Inflammatory macrophage treated with lipopolysaccharide for 4 hours (primary cell): ENCODE data around the gene CMYA5.
"Not testable (repeated sequence)": the region's sequence is repeated elsewhere in the genome, so short reads cannot be mapped to it uniquely, and the experiment has no call there.

Experiments used
- DNase-seq: peaks from one replicate; pipeline ENCODE4 v3.0.0-alpha.2; 2020

CMYA5 gene

GRCh38 chr5:79753877-79754645 is 64.4 kb downstream of the CMYA5 start:
- DNase-seq: no peak

GRCh38 chr5:79754865-79755555 is 65.4 kb downstream of the CMYA5 start:
- DNase-seq: no peak

GRCh38 chr5:79756076-79756475 is 66.4 kb downstream of the CMYA5 start:
- DNase-seq: no peak

- no peak for DNase-seq
Observed at GRCh38 chr5:79759436-79759835, 69.8 kb downstream of the CMYA5 start.

GRCh38 chr5:79759848-79760247 is 70.2 kb downstream of the CMYA5 start:
- no peak for DNase-seq

GRCh38 chr5:79762929-79763328 is 73.3 kb downstream of the CMYA5 start:
- DNase-seq: no peak

GRCh38 chr5:79764147-79764546 is 74.5 kb downstream of the CMYA5 start:
- DNase-seq: not testable (repeated sequence)

GRCh38 chr5:79771387-79771786 is 81.8 kb downstream of the CMYA5 start:
- no peak for DNase-seq

- DNase-seq: no peak
Observed at GRCh38 chr5:79772651-79773050, 83.0 kb downstream of the CMYA5 start.

- DNase-seq: no peak
Observed at GRCh38 chr5:79773612-79774011, 84.0 kb downstream of the CMYA5 start.

- no peak for DNase-seq
Observed at GRCh38 chr5:79774171-79774854, 84.7 kb downstream of the CMYA5 start.

- no peak for DNase-seq
Observed at GRCh38 chr5:79774855-79775237, 85.2 kb downstream of the CMYA5 start.

- not testable (repeated sequence) for DNase-seq
Observed at GRCh38 chr5:79784741-79785140, 95.1 kb downstream of the CMYA5 start.

- DNase-seq: no peak
Observed at GRCh38 chr5:79785983-79786382, 96.3 kb downstream of the CMYA5 start.

GRCh38 chr5:79787448-79787847 is 97.8 kb downstream of the CMYA5 start:
- DNase-seq: no peak

GRCh38 chr5:79791843-79792242 is 102.2 kb downstream of the CMYA5 start:
- no peak for DNase-seq

- DNase-seq: no peak
Observed at GRCh38 chr5:79792463-79792862, 102.8 kb downstream of the CMYA5 start.

- DNase-seq: no peak
Observed at GRCh38 chr5:79793304-79793703, 103.7 kb downstream of the CMYA5 start.

GRCh38 chr5:79793722-79794121 is 104.1 kb downstream of the CMYA5 start:
- no peak for DNase-seq

- DNase-seq: no peak
Observed at GRCh38 chr5:79794347-79794746, 104.7 kb downstream of the CMYA5 start.

- DNase-seq: peak; percentile 26
Observed at GRCh38 chr5:79795764-79796398, 106.2 kb downstream of the CMYA5 start.

- DNase-seq: no peak
Observed at GRCh38 chr5:79798893-79799590, 109.4 kb downstream of the CMYA5 start.
